PC-3 (cell line): ENCODE measurements around the gene KRTAP9-9. TPM values are rescaled to one million over a fixed set of nuclear protein-coding genes. Genes with fewer than 3 reads are reported as not detected.
"Not testable (repeated sequence)": the region's sequence is repeated elsewhere in the genome, so short reads cannot be mapped to it uniquely, and the experiment has no call there.

Experiments used
- ATAC-seq: fragments of 200-7000 bp; cut with Tn5 transposase; 2 replicates; pipeline ENCODE4 v1.9.1; 2020; ENCODE audit warnings: mild to moderate bottlenecking, moderate library complexity
- BruUV-seq: library from RNA; stranded (reverse); fragments of 400-500 nt; replicated peaks from 2 replicates; lab custom pipeline; 2021; lab: Mats Ljungman, UMichigan
- CTCF ChIA-PET: fragments of 300-600 bp; sonication (Branson Sonifier 250); formaldehyde crosslinking; loops from one replicate; lab custom pipeline; 2022; ENCODE audit warnings: antibody characterized with exemption; lab: Charles Lee
- POLR2A ChIA-PET: fragments of 300-600 bp; sonication (Branson Sonifier 250); formaldehyde crosslinking; loops from one replicate; lab custom pipeline; 2022; ENCODE audit warnings: antibody characterized with exemption; ENCODE audit not compliant: unreplicated experiment; lab: Charles Lee
- DNase-seq: peaks from one replicate; pipeline ENCODE4 v3.0.0-alpha.2; 2015
- H2AFZ ChIP-seq: fragments of 300-600 bp; sonication (generic); 2 replicates; pipeline ENCODE4 v1.6.0; 2016; ENCODE audit warnings: antibody characterized with exemption, low read length
- H3F3A ChIP-seq: fragments of 300-600 bp; sonication (generic); one replicate; pipeline ENCODE4 v1.6.0; 2017; ENCODE audit warnings: antibody characterized with exemption, low read length, control low read depth, mild to moderate bottlenecking; ENCODE audit not compliant: unreplicated experiment
- H3K27ac ChIP-seq: fragments of 300-600 bp; sonication (generic); 2 replicates; pipeline ENCODE4 v1.5.1; 2016; ENCODE audit warnings: mild to moderate bottlenecking, low read length
- H3K27me3 ChIP-seq: fragments of 300-600 bp; sonication (generic); 2 replicates; pipeline ENCODE4 v1.6.1; 2016; ENCODE audit warnings: low read length, mixed read lengths
- H3K36me3 ChIP-seq: fragments of 300-600 bp; sonication (generic); 2 replicates; pipeline ENCODE4 v1.6.1; 2016; ENCODE audit warnings: low read depth, mixed run types, low read length, mixed read lengths
- H3K4me1 ChIP-seq: fragments of 300-600 bp; sonication (generic); 2 replicates; pipeline ENCODE4 v1.5.1; 2016; ENCODE audit warnings: low read length; ENCODE audit not compliant: insufficient read depth
- H3K4me2 ChIP-seq: fragments of 300-600 bp; sonication (generic); 2 replicates; pipeline ENCODE4 v1.6.0; 2016; ENCODE audit warnings: low read length
- H3K4me3 ChIP-seq: fragments of 300-600 bp; sonication (generic); 2 replicates; pipeline ENCODE4 v1.5.1; 2016; ENCODE audit warnings: mild to moderate bottlenecking, low read length, mixed read lengths
- H3K79me2 ChIP-seq: fragments of 300-600 bp; sonication (generic); 2 replicates; pipeline ENCODE4 v1.6.1; 2017; ENCODE audit warnings: low read length, mixed read lengths
- H3K9ac ChIP-seq: fragments of 300-600 bp; sonication (generic); 2 replicates; pipeline ENCODE4 v1.6.0; 2016; ENCODE audit warnings: mild to moderate bottlenecking, low read length
- H3K9me2 ChIP-seq: fragments of 300-600 bp; sonication (generic); replicated peaks from 2 replicates; pipeline ENCODE4 v1.6.1; 2016; ENCODE audit warnings: mixed run types, low read length, mixed read lengths
- H3K9me3 ChIP-seq: fragments of 300-600 bp; sonication (generic); 2 replicates; pipeline ENCODE4 v1.6.1; 2016; ENCODE audit warnings: low read length, mixed read lengths
- H4K20me1 ChIP-seq: fragments of 300-600 bp; sonication (generic); 2 replicates; pipeline ENCODE4 v1.6.1; 2016; ENCODE audit warnings: low read length, mixed read lengths
- CTCF ChIP-seq: fragments of 300-600 bp; sonication (generic); conservative IDR thresholded peaks from 2 replicates; pipeline ENCODE4 v1.5.1; 2017; ENCODE audit warnings: antibody characterized with exemption, low read depth, mild to moderate bottlenecking, low read length
- EZH2 ChIP-seq: fragments of 300-600 bp; sonication (generic); IDR thresholded peaks from one replicate; pipeline ENCODE4 v1.6.1; 2017; ENCODE audit warnings: antibody characterized with exemption, mild to moderate bottlenecking, low read length; ENCODE audit not compliant: unreplicated experiment
- EZH2phosphoT487 ChIP-seq: fragments of 300-600 bp; sonication (generic); IDR thresholded peaks from 2 replicates; pipeline ENCODE4 v1.6.1; 2018; ENCODE audit warnings: mild to moderate bottlenecking, antibody characterized with exemption, low read length, borderline replicate concordance
- intact Hi-C: fragments of 100-400 bp; cut with micrococcal nuclease; formaldehyde crosslinking; loops from 2 replicates; pipeline ENCODE4 v1.9.0; 2023
- total RNA-seq: library from RNA; depleted of rRNA; stranded (reverse); fragments of >200 nt; gene quantifications from 2 replicates; pipeline ENCODE4 v1.2.3, GENCODE V29; 2014

The KRTAP9-9 gene
- total RNA-seq, 1 experiment from 2014 or later, result not detected

DNA sequence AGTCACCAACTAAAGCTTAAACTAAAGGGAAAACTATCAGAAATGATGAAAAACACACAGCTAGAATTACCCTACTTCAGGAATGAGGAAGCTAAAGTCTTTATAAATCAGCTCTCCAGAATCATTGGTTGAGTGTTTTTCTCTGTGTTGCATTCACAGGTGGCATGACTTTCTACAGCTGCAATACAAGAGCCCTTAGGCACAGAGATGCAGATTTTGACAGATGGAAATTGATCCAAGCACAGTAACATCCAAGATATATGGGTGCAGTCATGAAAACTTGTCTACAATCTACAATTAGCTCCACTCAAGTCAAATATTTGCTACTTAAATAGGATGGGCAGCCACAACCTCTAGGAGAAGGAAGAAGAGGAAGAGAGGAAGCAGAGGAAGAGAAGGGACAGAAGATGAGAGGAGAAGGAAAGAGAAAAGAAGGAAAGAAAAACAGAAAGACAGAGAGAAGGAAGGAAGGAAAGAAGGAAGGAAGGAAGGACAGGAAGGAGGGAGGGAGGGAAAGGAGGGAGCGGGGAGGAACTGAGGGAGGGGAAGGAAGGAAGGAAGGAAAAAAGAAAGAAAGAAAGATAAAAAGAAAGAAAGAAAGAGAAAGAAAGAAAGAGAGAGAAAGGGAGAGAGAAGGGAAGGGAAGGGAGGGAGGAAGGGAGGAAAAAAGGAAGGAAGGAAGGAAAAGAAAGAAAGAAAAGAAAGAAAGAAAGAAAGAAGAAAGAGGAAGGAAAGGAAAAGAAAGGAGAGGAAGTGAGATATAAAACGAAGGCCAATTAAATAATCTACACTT lies 8.0 kb upstream of the KRTAP9-9 start:
- H3K4me2 ChIP-seq, H3K4me1 ChIP-seq, H3K27me3 ChIP-seq, intact Hi-C loops, CTCF ChIA-PET, H3K79me2 ChIP-seq, H3K9me3 ChIP-seq, H3K9ac ChIP-seq, POLR2A ChIA-PET, H3K9me2 ChIP-seq, BruUV-seq, H2AFZ ChIP-seq, ATAC-seq, H3F3A ChIP-seq, H3K27ac ChIP-seq, DNase-seq, H3K4me3 ChIP-seq, H3K36me3 ChIP-seq, H4K20me1 ChIP-seq: not testable (repeated sequence)

DNA sequence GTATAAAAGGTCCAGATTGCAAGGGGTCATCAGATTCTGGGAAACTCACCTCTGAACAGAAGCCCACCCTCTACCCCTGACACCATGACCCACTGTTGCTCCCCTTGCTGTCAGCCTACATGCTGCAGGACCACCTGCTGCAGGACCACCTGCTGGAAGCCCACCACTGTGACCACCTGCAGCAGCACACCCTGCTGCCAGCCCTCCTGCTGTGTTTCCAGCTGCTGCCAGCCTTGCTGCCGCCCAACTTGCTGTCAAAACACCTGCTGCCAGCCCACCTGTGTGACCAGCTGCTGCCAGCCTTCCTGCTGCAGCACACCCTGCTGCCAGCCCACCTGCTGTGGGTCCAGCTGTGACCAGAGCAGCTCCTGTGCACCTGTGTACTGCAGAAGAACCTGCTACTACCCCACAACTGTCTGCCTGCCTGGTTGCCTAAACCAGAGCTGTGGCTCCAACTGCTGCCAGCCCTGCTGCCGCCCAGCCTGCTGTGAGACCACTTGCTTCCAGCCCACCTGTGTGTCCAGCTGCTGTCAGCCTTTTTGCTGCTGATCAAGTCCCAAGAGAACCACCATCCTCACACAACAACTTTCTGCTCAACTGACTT lies 5.4 kb upstream of the KRTAP9-9 start, which contains the start of gene KRTAP9-4:
Gene KRTAP9-4, plus strand, starts transcription at position 51 of the 604 bp plus-strand sequence. Its CDS starts 34 bp downstream, at position 85.
- H3K9ac ChIP-seq, H3K79me2 ChIP-seq, POLR2A ChIA-PET, H3K4me1 ChIP-seq, H3K36me3 ChIP-seq, H3K4me2 ChIP-seq, H3K27ac ChIP-seq, DNase-seq, H4K20me1 ChIP-seq, CTCF ChIA-PET, H2AFZ ChIP-seq, H3F3A ChIP-seq, intact Hi-C loops, H3K27me3 ChIP-seq, H3K9me3 ChIP-seq, BruUV-seq, H3K9me2 ChIP-seq, ATAC-seq, H3K4me3 ChIP-seq: not testable (repeated sequence)

DNA sequence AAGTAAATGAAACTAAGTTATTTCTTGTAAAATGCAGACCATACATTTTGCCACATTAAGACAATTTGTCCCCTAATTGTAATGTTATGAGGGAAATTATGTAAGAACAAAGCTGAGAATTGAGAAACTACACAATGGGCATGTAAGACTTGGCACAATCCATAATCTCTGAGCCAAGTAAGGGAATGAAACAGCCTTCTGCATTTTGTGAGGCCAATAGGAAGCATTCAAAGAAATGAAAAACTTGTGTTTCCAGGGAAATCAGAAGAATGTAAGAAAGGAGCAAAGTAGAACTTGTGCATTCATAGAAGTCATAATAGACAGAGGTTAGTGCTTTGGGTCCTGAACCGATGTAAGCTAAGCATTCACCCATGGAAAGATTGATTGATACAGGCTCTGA lies 3.9 kb upstream of the KRTAP9-9 start:
- H4K20me1 ChIP-seq, result no peaks in the 10 kb centered on the region
- H3F3A ChIP-seq, result no peaks in the 10 kb centered on the region
- ATAC-seq (no peak), DNase-seq (no peak)
- no peak overlapping the region for H3K4me3 ChIP-seq
- no peak overlapping the region for H2AFZ ChIP-seq
- CTCF ChIA-PET, result no interaction called here
- no peaks in the 10 kb centered on the region for H3K36me3 ChIP-seq
- POLR2A ChIA-PET, result no interaction called here
- no peaks in the 10 kb centered on the region for H3K79me2 ChIP-seq
- H3K27ac ChIP-seq, result no peak overlapping the region
- no peaks in the 10 kb centered on the region for H3K27me3 ChIP-seq
- no peaks in the 10 kb centered on the region for H3K9me3 ChIP-seq
- TF ChIP-seq EZH2 (no peak), EZH2phosphoT487 (no peak), CTCF (no peak)
- no peaks in the 10 kb centered on the region for H3K9me2 ChIP-seq
- H3K4me2 ChIP-seq, result no peak overlapping the region
- intact Hi-C loops, result no loop called here
- H3K9ac ChIP-seq, result no peak overlapping the region
- BruUV-seq, result no TSS peak
- H3K4me1 ChIP-seq, result no peaks in the 10 kb centered on the region
